Lung (tissue), 12 donors: ENCODE measurements around the gene MRTFA. TPM values are rescaled to one million over a fixed set of nuclear protein-coding genes. Genes with fewer than 3 reads are reported as not detected.
"Not testable (repeated sequence)": the region's sequence is repeated elsewhere in the genome, so short reads cannot be mapped to it uniquely, and the experiment has no call there.

Source experiments
- ATAC-seq: fragments of 200-7000 bp; cut with Tn5 transposase; one replicate; pipeline ENCODE4 v1.9.1; 2020; ENCODE audit warnings: moderate number of reproducible peaks; ENCODE audit not compliant: insufficient read depth, low FRiP score
- DNase-seq, 3 donors: peaks; one replicate each; pipeline ENCODE4 v3.0.0-alpha.2; 2013 to 2017
- H3K27ac ChIP-seq, 2 donors: one replicate each; pipeline ENCODE4 v1.5.1; 2013; ENCODE audit warnings: mild to moderate bottlenecking in 2 of 2, moderate library complexity in 2 of 2, control low read depth in 1 of 2, inconsistent platforms in 1 of 2, low read depth in 1 of 2, low read length in 1 of 2
- H3K27me3 ChIP-seq, 3 donors: one replicate each; pipeline ENCODE4 v1.5.1; 2013; ENCODE audit warnings: low read length in 2 of 3; ENCODE audit not compliant: control insufficient read depth in 3 of 3, insufficient read depth in 3 of 3
- H3K36me3 ChIP-seq, 4 donors: one replicate each; pipeline ENCODE4 v1.5.1; 2013; ENCODE audit warnings: low read length in 4 of 4, mild to moderate bottlenecking in 1 of 4, moderate library complexity in 1 of 4; ENCODE audit not compliant: control insufficient read depth in 4 of 4, insufficient read depth in 4 of 4
- H3K4me1 ChIP-seq, 5 donors: one replicate each; pipeline ENCODE4 v1.5.1; 2013; ENCODE audit warnings: low read length in 5 of 5, mild to moderate bottlenecking in 2 of 5, moderate library complexity in 1 of 5; ENCODE audit not compliant: control insufficient read depth in 5 of 5, insufficient read depth in 5 of 5
- H3K4me3 ChIP-seq: one replicate; pipeline ENCODE4 v1.5.1; 2013; ENCODE audit warnings: mild to moderate bottlenecking, control low read depth, moderate library complexity
- H3K9ac ChIP-seq, 2 donors: one replicate each; pipeline ENCODE4 v1.5.1; 2013; ENCODE audit warnings: low read length in 2 of 2, control low read depth in 1 of 2; ENCODE audit not compliant: insufficient read depth in 1 of 2
- H3K9me3 ChIP-seq, 4 donors: one replicate each; pipeline ENCODE4 v1.5.1; 2013; ENCODE audit warnings: low read length in 3 of 4, mild to moderate bottlenecking in 1 of 4, moderate library complexity in 1 of 4; ENCODE audit not compliant: control insufficient read depth in 4 of 4, insufficient read depth in 3 of 4
- WGBS, 2 donors: extraction: QIAGEN DNeasy Blood & Tissue Kit; methylation state at CpG; one replicate each; pipeline ENCODE4 v1.1.7; 2013; 5-methylcytosine and 5-hydroxymethylcytosine counted together
- polyA plus RNA-seq, 2 donors: library from polyadenylated mRNA; stranded (reverse); fragments of 200-250 nt; gene quantifications; one replicate each; pipeline ENCODE4 v1.2.1, GENCODE V29; 2013
- total RNA-seq, 2 donors: library from RNA; depleted of rRNA in 1 of 2; stranded (reverse); fragments of >200 nt in 1 of 2; gene quantifications; one replicate each; pipeline ENCODE4 v1.2.1, GENCODE V29; 2014 to 2021
- TF ChIP-seq, protein P1 (sequence below): IDR thresholded peaks from 2 replicates; pipeline ENCODE4 v1.5.1; 2012; ENCODE audit warnings: mild to moderate bottlenecking; ENCODE audit errors: control extremely low read depth, extremely low read depth
- donor health status: control.
- donor health status: control.
- donor health status: Bipolar disorder and iron deficiency.
- donor health status: healthy.
- donor health status: DM: yes; HTN: yes; CAD: no.

MRTFA gene
- total and polyA plus RNA-seq, 4 donors: 26.3 to 64.0 (median 40.1) TPM

DNA sequence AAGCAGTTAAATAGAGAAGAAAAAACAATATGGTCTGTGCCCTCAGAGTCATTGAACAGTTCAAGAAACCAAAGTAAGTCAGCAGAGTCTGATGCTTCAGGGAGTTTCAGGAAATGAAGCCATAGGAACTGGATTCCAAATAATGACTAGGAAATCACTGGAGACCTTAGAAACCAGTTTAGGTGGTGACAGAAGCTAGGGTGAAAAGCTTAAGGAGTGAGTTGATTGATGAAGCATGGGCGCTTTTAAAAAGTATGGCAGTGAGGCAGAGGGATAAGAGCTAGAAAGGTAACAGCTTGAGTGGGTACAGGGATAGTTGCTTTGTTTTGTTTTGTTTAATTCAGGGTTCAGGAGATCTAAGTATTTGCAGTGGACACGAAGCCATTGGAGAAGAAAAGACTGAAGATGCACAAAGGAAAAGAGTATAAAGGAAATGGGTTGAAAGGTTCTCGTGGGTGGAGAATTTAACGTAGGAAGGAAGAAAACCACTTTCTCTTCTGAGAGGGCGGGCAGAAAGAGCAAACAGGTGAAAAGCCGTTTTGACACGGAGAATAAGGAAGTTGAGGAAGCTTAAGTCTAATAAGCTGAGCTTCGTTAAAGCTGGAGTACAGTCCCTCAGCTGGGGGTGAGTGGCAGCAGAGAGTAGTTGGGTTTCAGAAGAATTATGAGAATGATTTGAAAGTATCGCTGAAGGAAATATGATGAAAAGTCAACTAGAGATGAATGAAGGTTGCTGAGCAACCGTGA, 251.3 kb downstream of the MRTFA start:
- ATAC-seq (no peak), DNase-seq (peak in 1 of 3 donors; percentile 12)
- TF ChIP-seq, protein P1, sequence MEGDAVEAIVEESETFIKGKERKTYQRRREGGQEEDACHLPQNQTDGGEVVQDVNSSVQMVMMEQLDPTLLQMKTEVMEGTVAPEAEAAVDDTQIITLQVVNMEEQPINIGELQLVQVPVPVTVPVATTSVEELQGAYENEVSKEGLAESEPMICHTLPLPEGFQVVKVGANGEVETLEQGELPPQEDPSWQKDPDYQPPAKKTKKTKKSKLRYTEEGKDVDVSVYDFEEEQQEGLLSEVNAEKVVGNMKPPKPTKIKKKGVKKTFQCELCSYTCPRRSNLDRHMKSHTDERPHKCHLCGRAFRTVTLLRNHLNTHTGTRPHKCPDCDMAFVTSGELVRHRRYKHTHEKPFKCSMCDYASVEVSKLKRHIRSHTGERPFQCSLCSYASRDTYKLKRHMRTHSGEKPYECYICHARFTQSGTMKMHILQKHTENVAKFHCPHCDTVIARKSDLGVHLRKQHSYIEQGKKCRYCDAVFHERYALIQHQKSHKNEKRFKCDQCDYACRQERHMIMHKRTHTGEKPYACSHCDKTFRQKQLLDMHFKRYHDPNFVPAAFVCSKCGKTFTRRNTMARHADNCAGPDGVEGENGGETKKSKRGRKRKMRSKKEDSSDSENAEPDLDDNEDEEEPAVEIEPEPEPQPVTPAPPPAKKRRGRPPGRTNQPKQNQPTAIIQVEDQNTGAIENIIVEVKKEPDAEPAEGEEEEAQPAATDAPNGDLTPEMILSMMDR: no peak
- 16 to 38% methylated on average over 10 of the region's 10 CpGs for WGBS, 2 donors
- peaks cover 0 to 2% (median 0%) of the 10 kb centered on the region in 4 donors for H3K36me3 ChIP-seq
- no peaks in the 10 kb centered on the region for H3K9me3 ChIP-seq
- no peak overlapping the region for H3K27ac ChIP-seq
- H3K4me3 ChIP-seq: no peak overlapping the region
- peaks cover 0 to 9% (median 2%) of the 10 kb centered on the region in 5 donors for H3K4me1 ChIP-seq
- peak overlapping the region in 1 of 2 donors; percentile 13 for H3K9ac ChIP-seq
- no peaks in the 10 kb centered on the region for H3K27me3 ChIP-seq

DNA sequence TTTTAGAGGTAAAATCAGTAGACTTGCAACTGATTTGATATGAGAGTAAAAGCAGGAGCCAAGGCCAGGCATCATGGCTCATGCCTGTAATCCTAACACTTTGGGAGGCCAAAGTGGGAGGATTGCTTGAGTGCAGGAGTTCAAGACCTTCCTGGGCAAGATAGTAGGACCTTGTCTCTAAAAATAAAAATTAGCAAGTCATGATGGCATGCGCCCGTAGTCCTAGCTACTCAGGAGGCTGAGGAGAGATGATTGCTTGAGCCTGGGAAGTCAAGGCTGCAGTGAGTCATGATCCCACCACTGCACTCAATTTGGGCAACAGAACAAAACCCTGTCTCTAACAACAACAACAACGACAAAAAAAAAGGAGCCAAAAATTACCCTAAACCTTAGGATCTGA, 252.6 kb downstream of the MRTFA start:
- Histone ChIP-seq H3K4me3 (no peak overlapping the region), H3K36me3 (peaks cover 0 to 2% (median 0%) of the 10 kb centered on the region in 4 donors), H3K27me3 (no peaks in the 10 kb centered on the region), H3K27ac (no peak overlapping the region), H3K9ac (no peak overlapping the region), H3K9me3 (no peaks in the 10 kb centered on the region), H3K4me1 (peaks cover 0 to 9% (median 2%) of the 10 kb centered on the region in 5 donors)
- no peak for DNase-seq
- TF ChIP-seq, protein P1: no peak
- no peak for ATAC-seq
- 72 to 83% methylated on average over 3 of the region's 3 CpGs for WGBS, 2 donors

GRCh38 chr22:40381461-40381860, 255.1 kb downstream of the MRTFA start:
- WGBS, 2 donors: 75 to 85% methylated on average over 3 of the region's 3 CpGs

GRCh38 chr22:40378448-40378847, 258.1 kb downstream of the MRTFA start:
- H3K9ac ChIP-seq, H3K27me3 ChIP-seq, H3K9me3 ChIP-seq, H3K4me1 ChIP-seq, H3K36me3 ChIP-seq, ATAC-seq, DNase-seq, H3K4me3 ChIP-seq, H3K27ac ChIP-seq: not testable (repeated sequence)
- WGBS, 2 donors: 78 to 90% methylated on average over 11 of the region's 11 CpGs

More at GRCh38 chr22:40381461-40381860, 255.1 kb downstream of the MRTFA start:
- Histone ChIP-seq H3K27ac (no peak overlapping the region), H3K9ac (no peak overlapping the region), H3K4me1 (peaks cover 0 to 9% (median 0%) of the 10 kb centered on the region in 5 donors), H3K4me3 (no peak overlapping the region), H3K9me3 (no peaks in the 10 kb centered on the region), H3K36me3 (peaks cover 0 to 2% (median 0%) of the 10 kb centered on the region in 4 donors), H3K27me3 (no peaks in the 10 kb centered on the region)
- DNase-seq: no peak
- TF ChIP-seq, protein P1: no peak
- no peak for ATAC-seq
